ENCODE measurements around the gene SLC35G1. TPM values are rescaled to one million over a fixed set of nuclear protein-coding genes. Genes with fewer than 3 reads are reported as not detected.

The SLC35G1 gene
- total and polyA plus RNA-seq, 2 of the 13 experiments (the other 11 are each of a cell fraction or from before 2014, with no cell fraction given) = 2.5 to 4.5 TPM

- 33% methylated on average over 2 of the region's 2 CpGs for WGBS (ENCODE audit: low lambda C conversion rate)
- POLR2A ChIA-PET = no interaction called here
- no peak for TF ChIP-seq MAFG (CRISPR knock-in tag; IDR thresholded peaks at IDR 0.05)
- no peak for TF ChIP-seq ZNF878 (CRISPR knock-in tag; IDR thresholded peaks at IDR 0.05)
- TF ChIP-seq, protein P1, sequence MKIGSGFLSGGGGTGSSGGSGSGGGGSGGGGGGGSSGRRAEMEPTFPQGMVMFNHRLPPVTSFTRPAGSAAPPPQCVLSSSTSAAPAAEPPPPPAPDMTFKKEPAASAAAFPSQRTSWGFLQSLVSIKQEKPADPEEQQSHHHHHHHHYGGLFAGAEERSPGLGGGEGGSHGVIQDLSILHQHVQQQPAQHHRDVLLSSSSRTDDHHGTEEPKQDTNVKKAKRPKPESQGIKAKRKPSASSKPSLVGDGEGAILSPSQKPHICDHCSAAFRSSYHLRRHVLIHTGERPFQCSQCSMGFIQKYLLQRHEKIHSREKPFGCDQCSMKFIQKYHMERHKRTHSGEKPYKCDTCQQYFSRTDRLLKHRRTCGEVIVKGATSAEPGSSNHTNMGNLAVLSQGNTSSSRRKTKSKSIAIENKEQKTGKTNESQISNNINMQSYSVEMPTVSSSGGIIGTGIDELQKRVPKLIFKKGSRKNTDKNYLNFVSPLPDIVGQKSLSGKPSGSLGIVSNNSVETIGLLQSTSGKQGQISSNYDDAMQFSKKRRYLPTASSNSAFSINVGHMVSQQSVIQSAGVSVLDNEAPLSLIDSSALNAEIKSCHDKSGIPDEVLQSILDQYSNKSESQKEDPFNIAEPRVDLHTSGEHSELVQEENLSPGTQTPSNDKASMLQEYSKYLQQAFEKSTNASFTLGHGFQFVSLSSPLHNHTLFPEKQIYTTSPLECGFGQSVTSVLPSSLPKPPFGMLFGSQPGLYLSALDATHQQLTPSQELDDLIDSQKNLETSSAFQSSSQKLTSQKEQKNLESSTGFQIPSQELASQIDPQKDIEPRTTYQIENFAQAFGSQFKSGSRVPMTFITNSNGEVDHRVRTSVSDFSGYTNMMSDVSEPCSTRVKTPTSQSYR (CRISPR knock-in tag; IDR thresholded peaks at IDR 0.05; ENCODE audit: borderline replicate concordance) = no peak
- TF ChIP-seq, protein P2, sequence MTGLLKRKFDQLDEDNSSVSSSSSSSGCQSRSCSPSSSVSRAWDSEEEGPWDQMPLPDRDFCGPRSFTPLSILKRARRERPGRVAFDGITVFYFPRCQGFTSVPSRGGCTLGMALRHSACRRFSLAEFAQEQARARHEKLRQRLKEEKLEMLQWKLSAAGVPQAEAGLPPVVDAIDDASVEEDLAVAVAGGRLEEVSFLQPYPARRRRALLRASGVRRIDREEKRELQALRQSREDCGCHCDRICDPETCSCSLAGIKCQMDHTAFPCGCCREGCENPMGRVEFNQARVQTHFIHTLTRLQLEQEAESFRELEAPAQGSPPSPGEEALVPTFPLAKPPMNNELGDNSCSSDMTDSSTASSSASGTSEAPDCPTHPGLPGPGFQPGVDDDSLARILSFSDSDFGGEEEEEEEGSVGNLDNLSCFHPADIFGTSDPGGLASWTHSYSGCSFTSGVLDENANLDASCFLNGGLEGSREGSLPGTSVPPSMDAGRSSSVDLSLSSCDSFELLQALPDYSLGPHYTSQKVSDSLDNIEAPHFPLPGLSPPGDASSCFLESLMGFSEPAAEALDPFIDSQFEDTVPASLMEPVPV (CRISPR knock-in tag; IDR thresholded peaks at IDR 0.05) = no peak
- no peak for TF ChIP-seq SMARCE1 (IDR thresholded peaks at IDR 0.05; ENCODE audit: borderline replicate concordance)
- no peak for TF ChIP-seq TAF1 (CRISPR knock-in tag; IDR thresholded peaks at IDR 0.05)
- TF ChIP-seq, protein P3, sequence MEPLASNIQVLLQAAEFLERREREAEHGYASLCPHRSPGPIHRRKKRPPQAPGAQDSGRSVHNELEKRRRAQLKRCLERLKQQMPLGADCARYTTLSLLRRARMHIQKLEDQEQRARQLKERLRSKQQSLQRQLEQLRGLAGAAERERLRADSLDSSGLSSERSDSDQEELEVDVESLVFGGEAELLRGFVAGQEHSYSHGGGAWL (CRISPR knock-in tag; IDR thresholded peaks at IDR 0.05) = no peak
- TF ChIP-seq KLF9 (CRISPR knock-in tag; IDR thresholded peaks at IDR 0.05; ENCODE audit: low read depth) = no peak
- TF ChIP-seq ZNF615 (CRISPR knock-in tag; IDR thresholded peaks at IDR 0.05; ENCODE audit: borderline replicate concordance) = no peak
- no peak for TF ChIP-seq MED13 (CRISPR knock-in tag; IDR thresholded peaks at IDR 0.05)
- no peak for TF ChIP-seq ZNF292 (CRISPR knock-in tag; IDR thresholded peaks at IDR 0.05; ENCODE audit: borderline replicate concordance, low read depth)
- TF ChIP-seq TEF (CRISPR knock-in tag; IDR thresholded peaks at IDR 0.05) = no peak
- TF ChIP-seq ZNF678 (CRISPR knock-in tag; IDR thresholded peaks at IDR 0.05) = no peak
- no peak for TF ChIP-seq XBP1 (CRISPR knock-in tag; IDR thresholded peaks at IDR 0.05)
Observed at GRCh38 chr10:93875032-93875358, 18.8 kb upstream of the SLC35G1 start.

More at GRCh38 chr10:93875032-93875358, 18.8 kb upstream of the SLC35G1 start:
- FAIRE-seq (no peak), ATAC-seq (no peak), DNase-seq (ENCODE audit: low spot score) (no peak)
- H3K36me3 ChIP-seq (replicated peaks in 1 of 2; ENCODE audit: control insufficient read depth in 1 of 2, insufficient read depth in 2 of 2, low read length in 2 of 2) = no peaks in the 10 kb centered on the region
- H3K27me3 ChIP-seq (ENCODE audit: control insufficient read depth in 1 of 2, insufficient read depth in 2 of 2, low read length in 2 of 2) = no peaks in the 10 kb centered on the region
- H2AFZ ChIP-seq (ENCODE audit: low read length) = no peak overlapping the region
- no peaks in the 10 kb centered on the region for H4K20me1 ChIP-seq (ENCODE audit: insufficient read depth, low read length)
- no peaks in the 10 kb centered on the region for H3K4me1 ChIP-seq (ENCODE audit: insufficient read depth, low read length)
- H3K79me2 ChIP-seq (ENCODE audit: insufficient read depth, low read length) = no peaks in the 10 kb centered on the region
- H3K9ac ChIP-seq (ENCODE audit: insufficient read depth, low read depth, low read length) = no peak overlapping the region
- H3K9me3 ChIP-seq (ENCODE audit: low read length) = no peaks in the 10 kb centered on the region
- in situ Hi-C loops (cut with HindIII; ENCODE audit: extremely low pct_ligation_motif_present, low pct_unique_long_range_greater_than_20kb) (no loop called here), intact Hi-C loops (cut with micrococcal nuclease; ENCODE audit: unreplicated experiment) (no loop called here)
- no peak overlapping the region for H3K4me2 ChIP-seq (ENCODE audit: low read depth, low read length)
- H3K4me3 ChIP-seq (replicated peaks in 1 of 3; ENCODE audit: insufficient read depth in 1 of 3, low read depth in 2 of 3, low read length in 3 of 3) = no peak overlapping the region
- CTCF ChIA-PET (ENCODE audit: low intra/inter-chr PET ratio, low total read pairs) = no interaction called here
- no TSS peak for BruUV-seq (replicated peaks)
- no peak overlapping the region for H3K27ac ChIP-seq (ENCODE audit: extremely low read length, insufficient read depth, low read length)

Data from HepG2 (cell line).